Peyer's patch (tissue), 4 donors: ENCODE data around the gene ZNF219. TPM values are rescaled to one million over a fixed set of nuclear protein-coding genes. Genes with fewer than 3 reads are reported as not detected.
A peak's percentile ranks its signal among the peaks of the same experiment; 100 is the strongest.

Source experiments
- DNase-seq, 3 donors: peaks; one replicate each; pipeline ENCODE4 v3.0.0-alpha.2; 2017 to 2019
- H3K27ac ChIP-seq, 4 donors: fragments of 200-600 bp; sonication (generic); one replicate each; pipeline ENCODE4 v1.5.1; 2016 to 2019
- H3K27me3 ChIP-seq, 2 donors: fragments of 200-600 bp; sonication (generic); one replicate each; pipeline ENCODE4 v1.5.1; 2019
- H3K36me3 ChIP-seq, 3 donors: fragments of 200-600 bp; sonication (generic); one replicate each; pipeline ENCODE4 v1.5.1; 2016 to 2019
- H3K4me1 ChIP-seq, 4 donors: fragments of 200-600 bp; sonication (generic); one replicate each; pipeline ENCODE4 v1.5.1; 2016 to 2019
- H3K4me3 ChIP-seq, 4 donors: fragments of 200-600 bp; sonication (generic); 1 replicate in 3 of 4; 2 replicates in 1 of 4; pipeline ENCODE4 v1.5.1; 2016 to 2019; ENCODE audit warnings: mild to moderate bottlenecking in 1 of 4
- H3K9me3 ChIP-seq, 4 donors: fragments of 200-600 bp; sonication (generic); one replicate each; pipeline ENCODE4 v1.5.1; 2016 to 2019; ENCODE audit warnings: mild to moderate bottlenecking in 1 of 4
- POLR2A ChIP-seq, 2 donors: fragments of 450-650 bp; IDR thresholded peaks; one replicate each; pipeline ENCODE4 v1.5.1; 2017; ENCODE audit warnings: antibody characterized with exemption in 2 of 2, mild to moderate bottlenecking in 2 of 2, moderate library complexity in 2 of 2
- total RNA-seq, 4 donors: library from RNA; depleted of rRNA; stranded (reverse); fragments of >200 nt; gene quantifications; one replicate each; pipeline ENCODE4 v1.1.0, GENCODE V29; 2016
- TF ChIP-seq, protein P1 (sequence below), 6 experiments: fragments of 450-650 bp in 4 of 6; fragments of 200-600 bp in 2 of 6; sonication (generic) in 1 of 6; IDR thresholded peaks; one replicate each; pipeline ENCODE4 v1.5.1; 2017 to 2019; ENCODE audit warnings: antibody characterized with exemption in 6 of 6, mild to moderate bottlenecking in 3 of 6, moderate library complexity in 1 of 6

Gene ZNF219
- total RNA-seq, 4 donors from 2014 or later: 41.3 to 68.8 (median 63.2) TPM

DNA sequence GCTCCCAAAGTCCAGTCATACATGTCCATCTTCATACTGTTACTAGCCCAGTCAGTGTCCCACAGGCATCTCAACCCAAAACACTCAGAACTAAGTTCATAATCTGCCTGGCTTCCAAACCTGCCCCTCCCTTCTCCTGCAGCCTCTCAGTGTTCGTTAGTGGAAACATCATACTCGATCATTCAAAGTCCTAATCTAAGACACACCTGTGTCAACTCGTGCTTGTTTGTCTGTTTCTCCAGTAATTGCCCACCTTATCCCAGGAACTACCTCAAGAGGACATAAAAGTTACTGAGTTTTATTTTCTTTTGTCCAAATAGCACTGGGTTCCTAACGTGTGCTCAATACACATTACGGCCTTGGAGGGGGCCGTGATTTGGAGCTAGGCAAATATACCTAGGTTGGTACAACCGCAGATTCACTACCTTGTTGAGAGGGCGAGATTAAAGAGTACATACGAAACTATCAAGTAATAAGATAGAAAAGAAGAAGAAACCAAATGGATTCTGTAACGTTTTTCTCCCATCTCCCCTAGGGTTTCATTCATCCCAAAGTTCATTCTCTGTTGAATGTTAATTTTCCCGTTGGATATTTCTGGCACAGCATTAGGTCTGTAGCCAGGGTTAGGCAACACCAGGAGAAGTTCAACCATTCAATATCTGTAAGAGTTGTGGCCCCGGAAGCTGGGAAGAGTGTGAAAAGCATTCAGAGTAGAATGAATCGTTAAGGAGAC is 37.7 kb downstream of the ZNF219 start:
- Histone ChIP-seq H3K27me3 (no peaks in the 10 kb centered on the region), H3K4me3 (no peak overlapping the region), H3K27ac (peak overlapping the region in 2 of 4 donors; percentile 3 to 9), H3K4me1 (peaks cover 0 to 4% (median 0%) of the 10 kb centered on the region in 4 donors), H3K36me3 (no peaks in the 10 kb centered on the region), H3K9me3 (no peaks in the 10 kb centered on the region)
- DNase-seq: no peak
- TF ChIP-seq, protein P1, sequence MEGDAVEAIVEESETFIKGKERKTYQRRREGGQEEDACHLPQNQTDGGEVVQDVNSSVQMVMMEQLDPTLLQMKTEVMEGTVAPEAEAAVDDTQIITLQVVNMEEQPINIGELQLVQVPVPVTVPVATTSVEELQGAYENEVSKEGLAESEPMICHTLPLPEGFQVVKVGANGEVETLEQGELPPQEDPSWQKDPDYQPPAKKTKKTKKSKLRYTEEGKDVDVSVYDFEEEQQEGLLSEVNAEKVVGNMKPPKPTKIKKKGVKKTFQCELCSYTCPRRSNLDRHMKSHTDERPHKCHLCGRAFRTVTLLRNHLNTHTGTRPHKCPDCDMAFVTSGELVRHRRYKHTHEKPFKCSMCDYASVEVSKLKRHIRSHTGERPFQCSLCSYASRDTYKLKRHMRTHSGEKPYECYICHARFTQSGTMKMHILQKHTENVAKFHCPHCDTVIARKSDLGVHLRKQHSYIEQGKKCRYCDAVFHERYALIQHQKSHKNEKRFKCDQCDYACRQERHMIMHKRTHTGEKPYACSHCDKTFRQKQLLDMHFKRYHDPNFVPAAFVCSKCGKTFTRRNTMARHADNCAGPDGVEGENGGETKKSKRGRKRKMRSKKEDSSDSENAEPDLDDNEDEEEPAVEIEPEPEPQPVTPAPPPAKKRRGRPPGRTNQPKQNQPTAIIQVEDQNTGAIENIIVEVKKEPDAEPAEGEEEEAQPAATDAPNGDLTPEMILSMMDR (IDR thresholded peaks at IDR 0.05): no peak
- no peak for TF ChIP-seq POLR2A (IDR thresholded peaks at IDR 0.05)

GRCh38 chr14:21059842-21060613 is 38.4 kb downstream of the ZNF219 start:
- no peak for TF ChIP-seq POLR2A (IDR thresholded peaks at IDR 0.05)
- TF ChIP-seq, protein P1 (IDR thresholded peaks at IDR 0.05): no peak
- no peak for DNase-seq

DNA sequence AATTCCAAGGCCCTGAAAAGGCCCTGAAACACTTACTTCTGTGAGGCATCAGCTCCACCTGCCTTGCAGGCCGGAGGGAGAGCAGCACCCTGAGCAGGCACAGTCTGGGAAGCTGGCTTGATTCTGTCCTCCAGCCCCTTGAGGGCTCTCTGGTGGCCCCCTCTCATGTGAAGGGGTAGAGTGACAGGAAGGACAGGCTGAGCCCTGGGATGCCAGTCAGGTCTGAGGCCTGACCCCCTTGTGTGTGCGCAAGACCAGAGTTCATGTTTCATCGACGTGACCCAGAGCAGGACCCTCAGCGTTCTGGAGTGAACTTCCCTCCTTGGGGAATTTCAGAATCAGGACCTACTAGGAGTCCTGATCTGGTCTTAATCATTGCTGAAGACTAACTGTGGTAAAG is 39.6 kb downstream of the ZNF219 start:
- Histone ChIP-seq H3K4me3 (no peak overlapping the region), H3K36me3 (no peaks in the 10 kb centered on the region), H3K27me3 (no peaks in the 10 kb centered on the region), H3K9me3 (no peaks in the 10 kb centered on the region), H3K4me1 (peaks cover 0 to 4% (median 0%) of the 10 kb centered on the region in 4 donors), H3K27ac (no peak overlapping the region)
- TF ChIP-seq POLR2A (IDR thresholded peaks at IDR 0.05): no peak
- TF ChIP-seq, protein P1 (IDR thresholded peaks at IDR 0.05): no peak
- DNase-seq: no peak

More at GRCh38 chr14:21059842-21060613, 38.4 kb downstream of the ZNF219 start:
- H3K36me3 ChIP-seq: no peaks in the 10 kb centered on the region
- H3K4me1 ChIP-seq: peaks cover 0 to 4% (median 0%) of the 10 kb centered on the region in 4 donors
- no peak overlapping the region for H3K4me3 ChIP-seq
- H3K27me3 ChIP-seq: no peaks in the 10 kb centered on the region
- no peaks in the 10 kb centered on the region for H3K9me3 ChIP-seq
- H3K27ac ChIP-seq: peak overlapping the region in 1 of 4 donors; percentile 3

DNA sequence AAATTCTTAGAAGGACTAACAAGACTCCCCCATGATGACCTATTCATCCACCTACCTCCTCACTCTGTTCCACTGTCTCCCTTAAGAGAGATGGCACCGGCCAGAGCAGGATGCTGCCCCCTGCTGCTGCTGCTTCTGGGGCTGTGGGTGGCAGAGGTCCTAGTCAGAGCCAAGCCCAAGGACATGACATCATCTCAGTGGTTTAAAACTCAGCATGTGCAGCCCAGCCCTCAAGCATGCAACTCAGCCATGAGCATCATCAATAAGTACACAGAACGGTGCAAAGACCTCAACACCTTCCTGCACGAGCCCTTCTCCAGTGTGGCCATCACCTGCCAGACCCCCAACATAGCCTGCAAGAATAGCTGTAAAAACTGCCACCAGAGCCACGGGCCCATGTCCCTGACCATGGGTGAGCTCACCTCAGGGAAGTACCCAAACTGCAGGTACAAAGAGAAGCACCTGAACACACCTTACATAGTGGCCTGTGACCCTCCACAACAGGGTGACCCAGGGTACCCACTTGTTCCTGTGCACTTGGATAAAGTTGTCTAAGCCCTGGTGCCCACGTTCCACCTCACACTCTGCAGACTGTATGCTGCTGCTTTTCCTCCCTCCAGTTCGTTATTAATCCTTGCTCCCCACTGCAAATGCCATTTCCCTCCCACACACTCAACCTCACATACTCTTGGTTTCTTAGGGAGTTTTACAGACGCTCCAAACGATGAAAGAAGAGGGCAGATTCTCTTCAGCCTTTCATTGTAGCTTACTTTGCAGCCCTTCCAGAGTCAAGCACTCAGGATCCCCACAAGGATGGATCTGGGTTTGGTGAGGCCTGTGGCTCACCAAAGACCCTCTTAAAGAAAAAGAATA is 40.4 kb downstream of the ZNF219 start, which contains the start of gene RNASE8:
Gene RNASE8, plus strand, starts transcription at position 20 of the 873 bp plus-strand sequence. Its CDS starts 71 bp downstream, at position 91.
- Histone ChIP-seq H3K4me3 (no peak within 1 kb of the TSS), H3K36me3 (no peaks in the 10 kb centered on the region), H3K4me1 (peaks cover 0 to 4% (median 0%) of the 10 kb centered on the region in 4 donors), H3K27me3 (no peaks in the 10 kb centered on the region), H3K9me3 (no peaks in the 10 kb centered on the region), H3K27ac (peak within 1 kb of the TSS in 1 of 4 donors; percentile 41)
- TF ChIP-seq POLR2A (IDR thresholded peaks at IDR 0.05): no peak
- TF ChIP-seq, protein P1 (IDR thresholded peaks at IDR 0.05): no peak
- no peak for DNase-seq
